WERI-Rb-1 (cell line): ENCODE measurements around the gene NFATC3.

ENCODE experiments used
- DNase-seq: peaks from one replicate; pipeline ENCODE4 v3.0.0-alpha.2; 2020
- H3K27ac ChIP-seq: fragments of 250-450 bp; sonication (Bioruptor Pico); 2 replicates; pipeline ENCODE4 v1.5.1; 2020; ENCODE audit warnings: mild to moderate bottlenecking, moderate library complexity
- H3K27me3 ChIP-seq: fragments of 250-450 bp; sonication (Bioruptor Pico); 2 replicates; pipeline ENCODE4 v1.5.1; 2021; ENCODE audit warnings: mild to moderate bottlenecking, low read depth, moderate library complexity; ENCODE audit not compliant: insufficient read depth, severe bottlenecking
- H3K36me3 ChIP-seq: fragments of 250-450 bp; sonication (Bioruptor Pico); 2 replicates; pipeline ENCODE4 v1.5.1; 2020; ENCODE audit warnings: mild to moderate bottlenecking, moderate library complexity
- H3K4me3 ChIP-seq: 2 replicates; pipeline ENCODE4 v1.5.1; 2011; ENCODE audit warnings: low read depth, mild to moderate bottlenecking, control low read depth, low read length
- H3K9me3 ChIP-seq: fragments of 250-450 bp; sonication (Bioruptor Pico); 2 replicates; pipeline ENCODE4 v1.5.1; 2021; ENCODE audit warnings: mild to moderate bottlenecking, moderate library complexity; ENCODE audit not compliant: severe bottlenecking
- CTCF ChIP-seq: IDR thresholded peaks from 2 replicates; pipeline ENCODE4 v1.5.1; 2011; ENCODE audit warnings: low read depth, mild to moderate bottlenecking, control low read depth, inconsistent platforms, low read length

NFATC3 gene

DNA sequence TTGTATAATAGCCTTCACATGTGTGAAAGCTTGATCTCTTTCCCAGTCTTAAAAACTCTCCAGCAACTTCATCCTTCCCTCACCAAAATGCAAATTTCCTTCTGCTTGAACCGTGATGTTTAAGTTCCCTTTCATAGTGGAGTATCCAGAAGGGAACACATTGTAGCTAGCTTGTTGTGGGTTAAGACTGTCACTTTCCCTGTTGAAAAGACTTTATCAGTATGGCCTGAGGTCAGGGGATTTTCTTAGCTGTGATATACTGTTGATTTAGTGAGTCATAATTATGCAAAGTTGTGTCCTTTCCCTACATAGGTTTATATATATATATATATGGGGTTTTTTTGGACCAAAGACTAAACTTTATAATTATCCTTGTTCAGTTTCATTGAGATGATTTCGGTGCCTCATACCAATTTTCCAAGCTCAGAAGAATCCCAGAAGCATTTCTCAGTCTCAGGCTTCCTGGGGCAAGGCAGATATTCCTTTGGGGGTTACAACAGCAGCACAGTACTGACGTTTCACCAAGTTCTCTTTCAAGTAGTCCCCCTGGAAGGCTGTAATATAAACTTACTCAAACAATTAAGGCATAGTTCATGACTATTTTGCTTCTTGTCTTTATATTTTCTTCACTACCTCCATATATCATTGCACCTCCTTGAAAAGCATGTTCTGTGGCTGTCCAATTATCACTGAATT is 115.1 kb downstream of the NFATC3 start:
- Histone ChIP-seq H3K9me3 (no peaks in the 10 kb centered on the region), H3K4me3 (no peak overlapping the region), H3K36me3 (peaks cover 9% of the 10 kb centered on the region; the same call in 1 of the 2 replicates), H3K27me3 (no peaks in the 10 kb centered on the region), H3K27ac (no peak overlapping the region)
- TF ChIP-seq CTCF, result no peak
- no peak for DNase-seq

GRCh38 chr16:68202091-68202519 is 116.9 kb downstream of the NFATC3 start:
- Histone ChIP-seq H3K36me3 (peaks cover 11% of the 10 kb centered on the region), H3K27me3 (no peaks in the 10 kb centered on the region), H3K27ac (no peak overlapping the region), H3K9me3 (no peaks in the 10 kb centered on the region), H3K4me3 (no peak overlapping the region)
- TF ChIP-seq CTCF, result no peak
- DNase-seq, result no peak

DNA sequence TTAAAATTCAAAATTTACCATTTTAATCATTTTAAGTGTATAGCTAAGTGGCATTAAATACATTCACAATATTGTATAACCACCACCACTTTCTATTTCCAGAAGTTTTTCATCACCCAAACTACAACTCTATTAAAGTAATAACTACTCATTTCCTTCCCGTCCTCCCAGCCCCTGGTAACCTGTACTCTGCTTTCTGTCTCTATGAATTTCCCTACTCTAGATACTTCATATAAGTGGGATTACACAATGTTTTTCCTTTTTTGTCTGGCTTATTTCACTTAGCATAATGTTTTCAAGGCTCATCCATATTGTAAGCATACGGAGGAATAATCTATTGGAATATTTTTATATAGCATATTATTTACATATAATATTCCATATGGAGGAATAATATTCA is 121.1 kb downstream of the NFATC3 start:
- H3K27me3 ChIP-seq, result no peaks in the 10 kb centered on the region
- DNase-seq, result no peak
- H3K36me3 ChIP-seq, result peaks cover 3% of the 10 kb centered on the region
- H3K4me3 ChIP-seq, result no peak overlapping the region
- no peak overlapping the region for H3K27ac ChIP-seq
- H3K9me3 ChIP-seq, result no peaks in the 10 kb centered on the region
- no peak for TF ChIP-seq CTCF

DNA sequence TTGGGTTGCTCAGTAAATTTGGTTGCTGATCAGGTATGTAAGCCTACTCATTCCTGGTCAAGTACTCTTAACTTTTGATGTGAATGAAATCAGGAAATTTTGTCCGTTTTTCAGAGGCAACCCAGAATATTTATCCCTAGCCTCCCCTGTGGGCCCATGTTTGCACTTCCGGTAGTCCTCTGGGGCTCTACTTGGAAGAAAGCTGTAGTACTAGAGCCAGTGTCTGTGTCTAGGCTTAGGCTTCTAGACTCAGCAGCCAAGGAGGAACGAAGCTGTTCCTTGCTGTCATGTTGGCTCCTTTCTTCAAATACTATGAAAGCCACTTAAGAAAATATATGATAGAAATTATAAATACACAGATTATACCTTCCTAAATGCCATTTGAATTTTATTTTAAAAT is 129.6 kb downstream of the NFATC3 start:
- no peak for DNase-seq
- Histone ChIP-seq H3K9me3 (no peaks in the 10 kb centered on the region), H3K27ac (no peak overlapping the region), H3K27me3 (no peaks in the 10 kb centered on the region), H3K36me3 (no peaks in the 10 kb centered on the region; the same call in 1 of the 2 replicates), H3K4me3 (no peak overlapping the region)
- no peak for TF ChIP-seq CTCF

DNA sequence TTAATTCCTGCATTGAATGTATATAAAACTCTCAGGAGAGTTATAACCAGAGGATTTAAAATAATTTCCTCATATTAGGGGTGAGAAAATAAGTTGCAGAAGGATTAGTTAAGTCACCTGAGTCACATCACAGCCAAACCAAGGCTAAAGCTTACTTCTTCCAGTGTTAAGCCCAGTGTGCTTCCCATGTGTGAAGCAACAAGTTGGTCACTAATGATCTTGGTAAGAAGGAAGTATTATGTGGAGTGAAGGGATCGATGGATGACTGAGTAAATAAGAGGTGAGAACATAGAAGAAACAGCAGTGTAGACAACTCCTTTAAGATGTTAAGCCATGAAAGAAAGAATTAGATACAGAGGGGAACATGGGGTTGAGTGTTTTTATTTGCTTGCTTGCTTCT is 130.1 kb downstream of the NFATC3 start:
- Histone ChIP-seq H3K4me3 (no peak overlapping the region), H3K9me3 (no peaks in the 10 kb centered on the region), H3K27ac (no peak overlapping the region), H3K36me3 (no peaks in the 10 kb centered on the region; the same call in 1 of the 2 replicates), H3K27me3 (no peaks in the 10 kb centered on the region)
- no peak for DNase-seq
- no peak for TF ChIP-seq CTCF

GRCh38 chr16:68216240-68216639 is 131.1 kb downstream of the NFATC3 start:
- no peaks in the 10 kb centered on the region for H3K27me3 ChIP-seq
- no peak for TF ChIP-seq CTCF

More at GRCh38 chr16:68216240-68216639, 131.1 kb downstream of the NFATC3 start:
- Histone ChIP-seq H3K9me3 (no peaks in the 10 kb centered on the region), H3K27ac (no peak overlapping the region), H3K36me3 (no peaks in the 10 kb centered on the region; the same call in 1 of the 2 replicates), H3K4me3 (no peak overlapping the region)
- no peak for DNase-seq
